GM21367 (cell line): ENCODE measurements around the gene MAP4K3.
A peak's percentile ranks its signal among the peaks of the same experiment; 100 is the strongest.
"Not testable (repeated sequence)": the region's sequence is repeated elsewhere in the genome, so short reads cannot be mapped to it uniquely, and the experiment has no call there.

ENCODE experiments used
- ATAC-seq: cut with Tn5 transposase; IDR thresholded peaks from one replicate; pipeline ENCODE4 v1.9.1; 2021; ENCODE audit not compliant: unreplicated experiment

Gene MAP4K3

GRCh38 chr2:39246382-39246980 lies 190.6 kb downstream of the MAP4K3 start:
- ATAC-seq = no peak

- not testable (repeated sequence) for ATAC-seq
These were observed 192.0 kb downstream of the MAP4K3 start for GRCh38 chr2:39244963-39245625.

GRCh38 chr2:39244241-39244862 lies 192.7 kb downstream of the MAP4K3 start:
- not testable (repeated sequence) for ATAC-seq

GRCh38 chr2:39243469-39244123 lies 193.5 kb downstream of the MAP4K3 start, which contains the start of gene CDKL4:
Gene CDKL4, minus strand, starts transcription at chr2:39243970.
- ATAC-seq = no peak

- ATAC-seq = no peak
These were observed 195.5 kb downstream of the MAP4K3 start for GRCh38 chr2:39241588-39241987.

GRCh38 chr2:39240758-39241157 lies 196.3 kb downstream of the MAP4K3 start:
- ATAC-seq = no peak

GRCh38 chr2:39234754-39235153 lies 202.3 kb downstream of the MAP4K3 start:
- no peak for ATAC-seq

GRCh38 chr2:39232141-39232540 lies 204.9 kb downstream of the MAP4K3 start:
- no peak for ATAC-seq

GRCh38 chr2:39228413-39229209 lies 208.5 kb downstream of the MAP4K3 start:
- no peak for ATAC-seq

- peak; percentile 77 for ATAC-seq
These were observed 209.3 kb downstream of the MAP4K3 start for GRCh38 chr2:39227628-39228412.

GRCh38 chr2:39225567-39225966 lies 211.5 kb downstream of the MAP4K3 start:
- ATAC-seq = no peak

GRCh38 chr2:39223909-39224308 lies 213.2 kb downstream of the MAP4K3 start:
- no peak for ATAC-seq

- no peak for ATAC-seq
These were observed 215.6 kb downstream of the MAP4K3 start for GRCh38 chr2:39221459-39221858.

GRCh38 chr2:39220136-39220535 lies 216.9 kb downstream of the MAP4K3 start:
- ATAC-seq = no peak

- no peak for ATAC-seq
These were observed 218.7 kb downstream of the MAP4K3 start for GRCh38 chr2:39218391-39218790.

- ATAC-seq = no peak
These were observed 219.9 kb downstream of the MAP4K3 start for GRCh38 chr2:39217192-39217550.

GRCh38 chr2:39216346-39217191 lies 220.5 kb downstream of the MAP4K3 start:
- ATAC-seq = no peak

- no peak for ATAC-seq
These were observed 221.5 kb downstream of the MAP4K3 start for GRCh38 chr2:39215545-39215944.

GRCh38 chr2:39213015-39213414 lies 224.1 kb downstream of the MAP4K3 start:
- no peak for ATAC-seq
